ENCODE results near the gene SH2D3A. TPM values are rescaled to one million over a fixed set of nuclear protein-coding genes. Genes with fewer than 3 reads are reported as not detected.

SH2D3A gene
- total RNA-seq, 4 donors from 2014 or later: 1.0 to 5.4 TPM; not detected in 2

DNA sequence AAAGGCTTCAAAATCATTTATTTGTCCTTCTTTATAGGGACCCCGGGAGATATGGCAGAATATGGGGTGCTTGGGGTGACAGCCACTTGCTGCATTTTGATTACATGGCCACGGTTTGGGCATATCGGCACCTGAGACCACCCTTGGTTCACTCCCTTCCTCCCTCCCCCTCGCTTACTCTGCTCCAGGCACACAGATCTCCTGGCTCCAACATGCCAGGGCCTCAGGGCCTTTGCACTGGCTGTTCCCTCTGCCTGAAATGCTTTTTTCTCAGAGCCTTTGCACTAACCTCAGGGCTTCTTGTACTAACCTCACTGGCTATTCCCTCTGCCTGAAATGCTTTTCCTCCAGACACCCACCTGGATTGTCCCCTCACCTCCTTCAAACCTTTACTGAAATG is 29.0 kb upstream of the SH2D3A start:
- TF ChIP-seq, protein P1, sequence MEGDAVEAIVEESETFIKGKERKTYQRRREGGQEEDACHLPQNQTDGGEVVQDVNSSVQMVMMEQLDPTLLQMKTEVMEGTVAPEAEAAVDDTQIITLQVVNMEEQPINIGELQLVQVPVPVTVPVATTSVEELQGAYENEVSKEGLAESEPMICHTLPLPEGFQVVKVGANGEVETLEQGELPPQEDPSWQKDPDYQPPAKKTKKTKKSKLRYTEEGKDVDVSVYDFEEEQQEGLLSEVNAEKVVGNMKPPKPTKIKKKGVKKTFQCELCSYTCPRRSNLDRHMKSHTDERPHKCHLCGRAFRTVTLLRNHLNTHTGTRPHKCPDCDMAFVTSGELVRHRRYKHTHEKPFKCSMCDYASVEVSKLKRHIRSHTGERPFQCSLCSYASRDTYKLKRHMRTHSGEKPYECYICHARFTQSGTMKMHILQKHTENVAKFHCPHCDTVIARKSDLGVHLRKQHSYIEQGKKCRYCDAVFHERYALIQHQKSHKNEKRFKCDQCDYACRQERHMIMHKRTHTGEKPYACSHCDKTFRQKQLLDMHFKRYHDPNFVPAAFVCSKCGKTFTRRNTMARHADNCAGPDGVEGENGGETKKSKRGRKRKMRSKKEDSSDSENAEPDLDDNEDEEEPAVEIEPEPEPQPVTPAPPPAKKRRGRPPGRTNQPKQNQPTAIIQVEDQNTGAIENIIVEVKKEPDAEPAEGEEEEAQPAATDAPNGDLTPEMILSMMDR (IDR thresholded peaks at IDR 0.05): no peak
- TF ChIP-seq POLR2A (IDR thresholded peaks at IDR 0.05): no peak
- Histone ChIP-seq H3K9me3 (no peaks in the 10 kb centered on the region), H3K36me3 (no peaks in the 10 kb centered on the region), H3K4me3 (no peak overlapping the region), H3K4me1 (no peaks in the 10 kb centered on the region), H3K27ac (no peak overlapping the region), H3K27me3 (no peaks in the 10 kb centered on the region)
- DNase-seq: no peak
- intact Hi-C loops (cut with DNase I; ENCODE audit: low total_unique reads): no loop called here

DNA sequence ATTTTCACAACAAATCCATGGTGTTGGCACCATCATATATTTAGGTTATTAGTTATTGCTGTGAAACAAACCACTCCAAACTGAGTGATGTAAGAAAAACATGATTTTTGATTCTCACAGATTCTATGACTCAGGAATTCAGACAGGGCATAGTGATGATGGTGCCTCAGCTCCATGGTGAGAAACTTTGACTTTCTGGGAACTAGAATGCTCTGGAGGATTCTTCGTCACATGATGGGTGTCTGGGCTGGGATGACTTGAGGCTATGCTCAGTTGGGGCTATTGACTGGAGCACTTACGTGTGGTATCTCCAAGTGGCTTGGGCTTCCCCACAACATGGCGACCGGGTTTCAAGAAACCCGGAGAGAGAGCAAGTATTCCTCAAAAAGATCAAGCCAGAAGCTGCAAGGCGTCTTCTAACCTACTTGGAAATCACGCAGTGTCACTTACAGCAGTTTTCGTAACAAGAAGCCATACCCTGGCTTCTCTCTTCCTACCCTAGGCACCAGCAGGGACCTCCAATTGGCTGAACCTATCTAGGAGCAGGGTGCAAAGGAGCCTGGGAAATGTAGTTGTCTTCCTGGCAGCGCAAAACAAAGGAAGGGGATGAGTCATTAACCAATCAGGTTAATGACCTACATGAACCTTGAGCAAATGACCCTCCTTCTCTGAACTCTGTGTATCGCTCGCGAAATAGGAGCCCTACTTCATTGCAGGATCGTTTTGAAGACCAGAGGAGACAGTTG is 27.6 kb upstream of the SH2D3A start:
- TF ChIP-seq POLR2A (IDR thresholded peaks at IDR 0.05): no peak
- TF ChIP-seq, protein P1 (IDR thresholded peaks at IDR 0.05): no peak
- H3K36me3 ChIP-seq: no peaks in the 10 kb centered on the region
- H3K9me3 ChIP-seq: no peaks in the 10 kb centered on the region
- no peak for DNase-seq
- no peak overlapping the region for H3K4me3 ChIP-seq
- H3K4me1 ChIP-seq: no peaks in the 10 kb centered on the region
- no peaks in the 10 kb centered on the region for H3K27me3 ChIP-seq
- H3K27ac ChIP-seq: no peak overlapping the region
- intact Hi-C loops (cut with DNase I; ENCODE audit: low total_unique reads): no loop called here

DNA sequence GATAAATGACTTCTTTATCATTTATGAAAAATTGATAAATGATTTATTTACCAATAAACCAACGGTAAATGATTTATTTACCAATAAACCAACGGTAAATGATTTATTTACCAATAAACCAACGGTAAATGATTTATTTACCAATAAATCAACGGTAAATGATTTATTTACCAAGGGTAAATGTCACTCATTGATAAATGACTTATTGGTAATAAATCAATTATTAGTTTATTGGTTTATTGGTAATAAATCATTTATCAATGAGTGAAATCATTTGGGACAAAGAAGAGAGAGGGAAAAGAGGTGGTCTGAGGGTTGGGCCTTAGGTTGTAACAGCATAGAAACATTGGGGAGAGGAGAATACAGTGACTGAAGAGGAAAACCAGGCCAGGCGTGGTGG is 26.7 kb upstream of the SH2D3A start:
- Histone ChIP-seq H3K36me3 (no peaks in the 10 kb centered on the region), H3K4me3 (no peak overlapping the region), H3K27me3 (no peaks in the 10 kb centered on the region), H3K27ac (no peak overlapping the region), H3K9me3 (no peaks in the 10 kb centered on the region), H3K4me1 (no peaks in the 10 kb centered on the region)
- TF ChIP-seq, protein P1 (IDR thresholded peaks at IDR 0.05): no peak
- no peak for TF ChIP-seq POLR2A (IDR thresholded peaks at IDR 0.05)
- intact Hi-C loops (cut with DNase I; ENCODE audit: low total_unique reads): no loop called here
- no peak for DNase-seq

DNA sequence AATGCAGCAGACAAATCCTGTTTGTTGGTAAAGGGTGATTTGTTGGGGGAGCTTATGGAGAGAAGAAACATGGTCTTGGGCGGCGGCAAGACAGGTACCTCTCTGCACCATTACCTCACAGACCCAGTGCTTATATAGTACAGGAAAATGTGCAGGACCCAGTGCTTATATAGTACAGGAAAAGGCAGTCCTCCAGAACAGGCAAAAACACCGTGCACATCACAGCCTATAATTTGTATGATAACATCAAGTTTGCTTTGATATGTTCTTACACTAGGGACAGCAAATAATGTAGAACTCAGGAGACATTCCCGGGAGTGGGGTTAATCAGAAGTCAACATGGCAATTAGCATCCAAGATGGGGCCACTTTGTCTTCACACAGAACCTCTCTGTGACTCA is 26.2 kb upstream of the SH2D3A start:
- intact Hi-C loops (cut with DNase I; ENCODE audit: low total_unique reads): no loop called here
- no peak for DNase-seq
- H3K4me3 ChIP-seq: no peak overlapping the region
- H3K27me3 ChIP-seq: no peaks in the 10 kb centered on the region
- TF ChIP-seq POLR2A (IDR thresholded peaks at IDR 0.05): no peak
- TF ChIP-seq, protein P1 (IDR thresholded peaks at IDR 0.05): no peak
- no peaks in the 10 kb centered on the region for H3K9me3 ChIP-seq
- no peak overlapping the region for H3K27ac ChIP-seq
- H3K4me1 ChIP-seq: no peaks in the 10 kb centered on the region
- H3K36me3 ChIP-seq: no peaks in the 10 kb centered on the region

DNA sequence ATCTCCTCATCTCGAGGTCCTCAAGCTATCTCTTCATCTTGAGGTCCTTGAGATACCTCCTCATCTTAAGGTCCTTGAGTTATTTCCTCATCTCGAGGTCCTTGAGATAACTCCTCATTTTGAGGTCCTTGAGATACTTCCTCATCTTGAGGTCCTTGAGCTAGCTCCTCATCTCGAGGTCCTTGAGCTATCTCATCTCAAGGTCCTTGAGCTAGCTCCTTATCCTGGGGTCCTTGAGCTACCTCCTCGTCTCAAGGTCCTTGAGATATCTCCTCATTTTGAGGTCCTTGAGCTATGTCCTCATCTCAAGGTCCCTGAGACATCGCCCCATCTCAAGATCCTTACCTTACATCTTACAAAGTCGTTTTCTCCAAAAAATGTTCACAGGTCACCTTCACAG is 24.0 kb upstream of the SH2D3A start:
- Histone ChIP-seq H3K27me3 (no peaks in the 10 kb centered on the region), H3K9me3 (no peaks in the 10 kb centered on the region), H3K4me3 (no peak overlapping the region), H3K36me3 (no peaks in the 10 kb centered on the region), H3K27ac (no peak overlapping the region), H3K4me1 (no peaks in the 10 kb centered on the region)
- no peak for DNase-seq
- TF ChIP-seq, protein P1 (IDR thresholded peaks at IDR 0.05): no peak
- TF ChIP-seq POLR2A (IDR thresholded peaks at IDR 0.05): no peak
- intact Hi-C loops (cut with DNase I; ENCODE audit: low total_unique reads): no loop called here

Measured in uterus (tissue), 4 donors.